ENCODE data around the gene CACNA1D.

GRCh38 chr3:53773021-53773436 is 278.6 kb downstream of the CACNA1D start:
- TF ChIP-seq CTCF (IDR thresholded peaks at IDR 0.05; ENCODE audit: extremely low read depth in 1 of 2, insufficient read depth in 1 of 2, low read depth in 1 of 2, low read length in 2 of 2) (no peak), POLR2A (IDR thresholded peaks at IDR 0.05; ENCODE audit: low read depth, low read length) (no peak), MAX (IDR thresholded peaks at IDR 0.05; ENCODE audit: insufficient read depth, insufficient read length) (no peak), GATA2 (IDR thresholded peaks at IDR 0.05; ENCODE audit: insufficient read depth, insufficient read length, low read depth, low read length) (no peak)
